HG03159 (cell line): ENCODE measurements around the gene CDK19.
"Not testable (repeated sequence)": the region's sequence is repeated elsewhere in the genome, so short reads cannot be mapped to it uniquely, and the experiment has no call there.

ENCODE experiments used
- ATAC-seq: cut with Tn5 transposase; IDR thresholded peaks from one replicate; pipeline ENCODE4 v1.9.1; 2021; ENCODE audit warnings: mild to moderate bottlenecking, moderate library complexity; ENCODE audit not compliant: unreplicated experiment

Gene CDK19

DNA sequence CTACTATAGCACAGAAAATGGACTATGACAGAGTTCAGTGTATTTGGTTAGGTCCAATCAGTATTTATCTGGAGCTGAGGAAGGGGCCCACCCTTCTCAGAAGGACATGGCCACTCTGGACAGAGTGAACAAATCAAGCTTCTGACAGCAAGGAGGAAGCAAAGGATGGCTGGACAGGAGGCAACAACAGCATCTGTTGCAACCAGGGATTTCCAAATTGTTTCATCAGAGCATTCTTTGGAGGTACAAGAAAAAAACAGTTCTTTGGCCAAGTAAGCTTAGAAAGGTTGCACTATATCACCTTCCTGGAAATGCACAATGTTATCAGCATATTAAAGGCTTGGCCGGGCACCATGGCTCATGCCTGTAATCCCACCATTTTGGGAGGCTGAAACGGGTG, 220.2 kb downstream of the CDK19 start:
- no peak for ATAC-seq

GRCh38 chr6:110593637-110594036, 221.6 kb downstream of the CDK19 start:
- no peak for ATAC-seq

DNA sequence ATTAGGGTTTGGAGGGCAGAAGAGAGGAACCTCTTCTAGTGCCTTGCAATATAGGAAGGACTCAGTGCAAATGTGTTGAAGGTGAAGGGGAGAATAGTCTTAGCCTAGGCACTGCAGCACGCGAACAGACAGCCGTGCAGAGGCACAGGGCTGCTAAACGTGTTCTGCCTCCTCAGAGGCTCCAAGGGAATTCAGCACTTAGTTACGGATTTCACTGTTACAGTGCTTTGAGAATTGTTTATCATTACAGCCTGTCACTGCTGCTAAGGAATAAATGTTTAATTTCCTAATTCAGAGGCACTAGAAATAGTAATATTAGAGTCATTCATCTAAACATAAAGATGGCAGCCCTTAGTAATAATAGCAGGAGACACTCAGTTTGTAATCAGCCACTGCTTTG, 222.5 kb downstream of the CDK19 start:
- ATAC-seq: no peak

- ATAC-seq: no peak
These were observed 224.4 kb downstream of the CDK19 start for GRCh38 chr6:110590821-110591351.

DNA sequence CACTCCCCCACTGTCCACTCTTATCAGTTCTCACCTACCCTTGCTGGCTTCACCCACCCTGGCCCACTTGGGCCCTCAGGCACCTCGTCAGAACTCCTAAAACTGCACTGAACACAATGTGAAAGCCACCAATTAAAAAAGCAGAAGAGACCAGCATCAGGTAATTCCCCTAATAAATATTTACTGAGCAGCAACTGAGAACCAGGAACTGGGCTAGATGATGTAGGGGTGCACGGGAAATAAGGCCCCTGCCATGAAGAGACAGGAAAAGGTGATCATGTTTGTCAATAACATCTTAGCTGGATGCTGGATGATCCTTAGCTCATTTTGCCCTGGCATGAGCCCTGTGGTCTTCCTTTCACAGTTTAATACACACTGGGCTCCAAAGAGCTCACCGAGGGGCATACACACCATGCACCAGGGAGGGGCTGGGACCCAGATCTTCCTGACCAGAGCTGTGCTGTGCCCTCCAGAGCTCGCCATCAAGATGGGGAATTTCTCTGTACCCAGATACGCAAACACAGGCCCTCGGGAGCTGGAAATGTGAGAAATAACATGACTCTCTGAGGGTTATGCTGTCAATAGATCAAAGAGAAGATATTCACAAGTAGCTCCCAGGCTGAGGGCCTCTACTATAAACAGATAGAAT, 225.3 kb downstream of the CDK19 start:
- peak; percentile 96 for ATAC-seq

DNA sequence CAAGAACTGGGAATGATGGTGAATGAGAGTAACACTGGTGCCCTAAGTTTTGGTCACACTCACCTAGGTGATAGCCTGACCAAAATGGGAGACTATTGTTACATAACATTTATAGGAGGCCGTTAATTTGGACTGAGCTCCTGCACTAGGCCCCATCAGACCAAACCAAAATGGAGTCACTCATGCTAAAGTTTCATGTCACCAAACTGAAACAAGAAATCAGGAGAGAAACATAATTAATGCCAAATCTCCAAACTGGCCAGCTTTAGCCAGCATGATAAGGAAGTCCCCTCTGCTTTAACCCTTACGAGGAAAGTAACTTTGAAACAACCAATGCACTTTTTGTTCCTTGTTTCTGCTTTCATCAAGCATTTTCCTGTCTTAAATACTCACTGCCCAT, 227.9 kb downstream of the CDK19 start:
- no peak for ATAC-seq

DNA sequence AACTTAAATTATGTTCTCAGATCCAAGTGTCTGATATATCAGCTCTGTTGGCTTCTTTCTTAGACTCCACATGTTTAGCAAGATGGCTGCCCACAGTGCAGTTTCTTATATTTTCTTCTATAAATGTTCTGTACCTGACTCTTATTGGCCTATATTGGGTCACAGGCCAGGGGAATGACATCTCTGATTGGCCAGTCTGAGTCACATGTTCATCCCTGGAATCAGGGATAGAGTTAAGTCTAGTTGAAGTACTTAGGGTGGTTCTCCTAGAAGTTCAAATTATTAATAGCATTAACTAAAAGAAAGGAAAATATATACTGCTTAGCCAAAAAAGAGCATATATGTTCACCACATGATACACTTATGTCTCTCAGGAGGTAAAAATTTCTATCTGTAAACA, 233.6 kb downstream of the CDK19 start:
- no peak for ATAC-seq

DNA sequence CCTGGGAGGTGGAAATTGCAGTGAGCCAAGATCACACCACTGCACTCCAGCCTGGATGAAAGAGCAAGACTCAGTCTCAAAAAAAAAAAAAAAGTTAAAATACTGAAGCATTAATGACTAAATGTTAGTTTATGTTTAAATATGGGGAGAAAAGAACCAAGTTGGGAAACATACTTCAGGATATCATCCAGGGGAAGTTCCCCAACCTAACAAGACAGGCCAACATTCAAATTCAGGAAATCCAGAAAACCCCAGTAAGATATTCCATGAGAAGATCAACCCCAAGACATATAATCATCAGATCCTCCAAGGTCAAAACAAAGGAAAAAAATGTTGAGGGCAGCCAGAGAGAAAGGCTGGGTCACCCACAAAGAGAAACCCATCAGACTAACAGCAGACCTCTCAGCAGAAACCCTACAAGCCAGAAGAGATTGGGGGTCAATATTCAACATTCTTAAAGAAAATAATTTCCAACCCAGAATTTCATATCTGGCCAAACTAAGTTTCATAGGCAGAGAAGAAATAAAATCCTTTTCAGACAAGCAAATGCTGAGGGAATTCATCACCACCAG, 237.6 kb downstream of the CDK19 start:
- ATAC-seq: not testable (repeated sequence)

- ATAC-seq: no peak
These were observed 239.3 kb downstream of the CDK19 start for GRCh38 chr6:110575925-110576463.

DNA sequence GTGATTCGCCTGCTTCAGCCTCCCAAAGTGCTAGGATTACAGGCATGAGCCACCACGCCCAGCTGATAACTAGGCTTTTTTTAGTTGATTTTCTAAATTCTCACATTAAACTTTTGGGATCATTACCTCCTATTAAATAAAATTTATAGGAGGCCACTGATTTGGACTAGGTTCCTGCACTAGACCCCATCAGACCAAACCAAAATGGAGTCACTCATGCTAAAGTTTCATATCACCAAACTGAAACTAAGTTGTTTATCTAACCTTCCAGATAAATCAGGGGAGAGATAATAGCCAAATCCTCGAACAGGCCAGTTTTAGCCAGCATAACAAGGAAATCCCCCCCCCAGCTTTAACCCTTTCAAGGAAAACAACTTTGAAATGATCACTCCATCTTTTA, 240.5 kb downstream of the CDK19 start:
- ATAC-seq: no peak

DNA sequence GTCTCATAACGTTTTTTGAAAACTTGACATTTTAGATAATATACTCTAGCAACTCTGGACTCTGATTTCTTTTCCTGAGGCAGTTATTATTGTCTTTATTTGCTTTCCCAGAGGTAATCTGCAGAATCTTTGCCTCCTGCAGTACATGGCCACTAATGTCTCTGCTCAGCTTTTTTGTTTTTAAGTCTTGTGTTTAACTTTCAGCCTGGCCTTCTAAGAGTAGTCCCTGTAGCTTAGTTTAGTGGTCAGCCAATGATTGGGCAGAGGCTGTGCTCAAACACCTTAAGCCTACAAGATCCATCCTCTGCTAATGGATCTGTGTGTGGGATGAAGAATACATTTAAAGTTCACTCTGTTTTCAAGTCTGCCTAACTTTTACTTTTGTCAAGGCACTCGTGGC, 241.7 kb downstream of the CDK19 start:
- no peak for ATAC-seq

GRCh38 chr6:110573136-110573535, 242.1 kb downstream of the CDK19 start:
- ATAC-seq: no peak

- ATAC-seq: no peak
These were observed 247.1 kb downstream of the CDK19 start for GRCh38 chr6:110567957-110568696.

DNA sequence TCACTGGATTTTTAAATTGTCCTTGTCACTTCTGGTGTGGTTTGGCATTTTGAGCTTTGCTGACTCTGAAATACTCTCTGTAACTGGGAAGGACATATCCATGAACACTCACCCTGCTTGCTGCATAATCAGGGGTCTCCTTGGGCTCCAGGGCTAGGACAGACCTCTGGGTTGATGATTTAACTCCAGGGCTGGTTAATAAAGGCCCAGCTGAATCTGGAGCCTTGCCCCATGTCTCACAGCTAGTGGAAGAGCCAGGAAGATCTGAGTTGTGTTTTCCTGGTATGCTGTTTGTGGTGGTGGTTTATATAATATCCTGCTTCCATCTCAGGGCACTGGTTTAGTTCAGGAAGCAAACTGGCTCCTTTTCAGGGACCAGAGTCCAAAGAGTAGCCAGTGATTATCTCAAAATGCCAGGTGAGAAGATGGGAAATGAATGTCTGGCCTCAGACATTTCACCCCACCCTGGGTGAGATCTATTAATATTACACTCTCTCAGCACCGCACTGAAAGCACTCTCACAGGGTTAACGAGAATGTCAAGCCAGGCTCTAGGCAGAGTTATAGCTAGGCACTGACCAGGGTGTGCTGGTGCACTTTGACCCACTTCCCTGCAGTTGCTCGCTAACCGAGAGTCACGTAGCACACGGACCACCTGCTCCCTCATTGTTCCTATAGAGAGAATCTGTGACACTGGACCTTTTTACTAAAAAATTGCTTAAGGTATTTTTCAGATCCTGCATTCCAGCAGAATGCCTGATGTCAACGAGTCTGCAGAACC, 248.7 kb downstream of the CDK19 start:
- ATAC-seq: no peak

DNA sequence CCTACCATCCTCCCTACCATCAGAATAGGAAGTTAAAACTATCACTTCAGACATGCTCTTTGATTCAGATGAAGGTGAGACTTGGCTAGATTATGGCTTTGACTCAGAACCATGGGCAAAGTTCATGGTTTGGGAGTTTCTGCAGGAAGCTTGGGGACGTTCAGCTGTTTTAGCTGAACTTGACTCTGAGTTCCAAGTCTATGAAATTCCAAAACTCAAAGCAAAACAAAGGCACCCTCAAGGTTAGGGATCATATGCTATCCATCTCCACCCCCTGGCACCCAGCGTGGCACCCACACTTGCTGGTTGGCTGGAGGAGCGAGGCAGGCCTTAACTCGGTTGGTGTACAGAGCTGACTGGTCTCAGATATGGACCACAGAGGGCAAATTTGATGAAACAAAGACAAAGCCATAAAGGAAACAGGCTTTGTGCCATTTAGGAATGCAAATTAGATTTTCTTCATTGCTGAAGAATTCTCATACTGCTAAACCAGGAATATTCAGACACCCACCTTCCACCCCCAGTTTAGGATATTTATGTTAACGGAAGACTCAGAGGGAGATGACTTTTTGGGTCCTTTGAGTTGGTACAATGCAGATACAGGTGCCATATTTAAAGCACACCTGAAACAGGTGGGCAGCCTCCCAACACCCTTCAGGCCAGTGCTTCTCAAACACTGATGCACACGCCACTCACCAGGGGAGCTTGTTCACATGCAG, 250.4 kb downstream of the CDK19 start:
- ATAC-seq: no peak

DNA sequence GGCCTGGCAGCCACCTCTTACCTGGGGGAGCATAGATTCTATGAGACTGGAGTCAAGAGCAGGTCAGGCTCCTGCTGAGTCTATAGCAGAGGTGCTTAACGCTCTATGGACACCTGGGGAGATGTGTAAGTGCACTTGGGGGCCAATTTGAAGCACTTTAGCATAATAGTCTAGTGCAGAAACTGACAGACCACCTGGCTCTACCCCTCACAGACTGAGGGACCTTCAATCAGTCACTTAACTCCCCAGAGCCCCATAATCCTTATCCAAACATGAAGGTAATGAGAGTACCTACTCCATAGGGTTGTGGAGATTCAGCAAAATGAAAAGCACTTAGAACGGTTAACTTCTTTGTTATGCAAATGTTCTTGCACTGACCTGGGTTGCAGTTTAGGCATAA, 251.6 kb downstream of the CDK19 start:
- ATAC-seq: no peak

GRCh38 chr6:110562316-110562915, 252.9 kb downstream of the CDK19 start:
- ATAC-seq: no peak

DNA sequence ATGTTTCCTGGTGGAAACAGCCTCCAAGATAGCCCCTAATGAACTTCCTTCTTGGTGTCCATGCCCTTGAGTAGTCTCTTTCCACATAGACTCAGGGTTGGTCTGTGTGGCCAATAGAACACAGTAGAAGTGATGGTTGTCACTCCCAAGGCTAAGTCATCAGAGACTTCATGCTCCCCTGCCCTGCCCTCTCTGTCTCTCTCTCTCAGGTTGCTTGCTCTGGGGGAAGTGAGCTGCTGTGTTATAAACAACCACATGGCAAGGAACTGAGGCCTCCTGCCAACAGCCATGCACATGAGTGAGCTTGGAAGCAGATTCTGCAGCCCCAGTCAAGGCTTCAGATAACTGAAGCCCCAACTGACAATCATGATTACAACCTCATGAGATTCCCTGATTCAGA, 253.6 kb downstream of the CDK19 start:
- no peak for ATAC-seq

- no peak for ATAC-seq
These were observed 254.3 kb downstream of the CDK19 start for GRCh38 chr6:110561008-110561396.
